OCI-LY1 (cell line): Measurements from ENCODE around the gene IFI30.

ENCODE experiments used
- H2AFZ ChIP-seq: fragments of 200-600 bp; sonication (generic), shearing (Covaris generic); 2 replicates; pipeline ENCODE4 v1.6.0; 2014; ENCODE audit warnings: antibody characterized with exemption, mild to moderate bottlenecking, low read length
- H3F3A ChIP-seq: fragments of 200-600 bp; sonication (generic), shearing (Covaris generic); 2 replicates; pipeline ENCODE4 v1.6.0; 2014; ENCODE audit warnings: mild to moderate bottlenecking, antibody characterized with exemption, low read length, moderate library complexity; ENCODE audit not compliant: insufficient read depth
- H3K27ac ChIP-seq: fragments of 200-600 bp; sonication (generic); 2 replicates; pipeline ENCODE4 v1.5.1; 2014; ENCODE audit warnings: low read length, mixed run types, mild to moderate bottlenecking, low read depth; ENCODE audit not compliant: poor library complexity, severe bottlenecking
- H3K27me3 ChIP-seq: fragments of 200-600 bp; sonication (generic); 2 replicates; pipeline ENCODE4 v1.6.0; 2014; ENCODE audit warnings: antibody characterized with exemption, mild to moderate bottlenecking, low read length, moderate library complexity; ENCODE audit not compliant: insufficient read depth
- H3K36me3 ChIP-seq: fragments of 200-600 bp; sonication (generic); 2 replicates; pipeline ENCODE4 v1.6.1; 2014; ENCODE audit warnings: mild to moderate bottlenecking, antibody characterized with exemption, low read length, moderate library complexity, mixed read lengths; ENCODE audit not compliant: insufficient read depth
- H3K4me1 ChIP-seq: fragments of 200-600 bp; sonication (generic); 2 replicates; pipeline ENCODE4 v1.5.1; 2014; ENCODE audit warnings: mild to moderate bottlenecking, low read length, moderate library complexity; ENCODE audit not compliant: insufficient read depth, severe bottlenecking
- H3K4me2 ChIP-seq: fragments of 200-600 bp; sonication (generic), shearing (Covaris generic); 2 replicates; pipeline ENCODE4 v1.6.1; 2014; ENCODE audit warnings: low read length
- H3K4me3 ChIP-seq: fragments of 200-600 bp; sonication (generic); 2 replicates; pipeline ENCODE4 v1.5.1; 2014; ENCODE audit warnings: low read length, low read depth, mild to moderate bottlenecking, mixed read lengths; ENCODE audit not compliant: poor library complexity, severe bottlenecking
- H3K79me2 ChIP-seq: fragments of 200-600 bp; shearing (Covaris generic); 2 replicates; pipeline ENCODE4 v1.6.1; 2016; ENCODE audit warnings: mixed run types, low read length, mixed read lengths; ENCODE audit not compliant: insufficient read depth
- H3K9ac ChIP-seq: fragments of 200-600 bp; sonication (generic), shearing (Covaris generic); 2 replicates; pipeline ENCODE4 v1.6.1; 2014; ENCODE audit warnings: mild to moderate bottlenecking, low read length, mixed read lengths
- H3K9me2 ChIP-seq: fragments of 200-600 bp; sonication (generic), shearing (Covaris generic); 2 replicates; pipeline ENCODE4 v1.6.1; 2014; ENCODE audit warnings: low read depth, mild to moderate bottlenecking, low read length, mixed read lengths
- H3K9me3 ChIP-seq: fragments of 200-600 bp; shearing (Covaris generic); 2 replicates; pipeline ENCODE4 v1.6.1; 2014; ENCODE audit warnings: low read length, mixed read lengths
- H4K20me1 ChIP-seq: fragments of 200-600 bp; sonication (generic), shearing (Covaris generic); 2 replicates; pipeline ENCODE4 v1.6.0; 2016; ENCODE audit warnings: mild to moderate bottlenecking, low read length; ENCODE audit not compliant: insufficient read depth
- CTCF ChIP-seq: fragments of 200-600 bp; sonication (generic), shearing (Covaris generic); IDR thresholded peaks from 2 replicates; pipeline ENCODE4 v1.5.1; 2017; ENCODE audit warnings: mild to moderate bottlenecking, antibody characterized with exemption, low read length, moderate library complexity, mixed read lengths
- EZH2 ChIP-seq: fragments of 200-600 bp; sonication (generic), shearing (Covaris generic); IDR thresholded peaks from 2 replicates; pipeline ENCODE4 v1.8.0; 2017; ENCODE audit warnings: borderline replicate concordance, mixed run types, mild to moderate bottlenecking, antibody characterized with exemption, low read length, moderate library complexity, mixed read lengths

Gene IFI30

GRCh38 chr19:18193388-18194180 lies 20.0 kb downstream of the IFI30 start:
- peak; percentile 5; the same call in 1 of the 2 replicates for TF ChIP-seq CTCF
- no peak for TF ChIP-seq EZH2
- peaks cover 38% of the 10 kb centered on the region for H3K4me1 ChIP-seq
- H3K9ac ChIP-seq: peak overlapping the region; percentile 68

GRCh38 chr19:18194181-18194530 lies 20.5 kb downstream of the IFI30 start:
- no peaks in the 10 kb centered on the region for H3K9me2 ChIP-seq
- no peak overlapping the region for H2AFZ ChIP-seq
- H4K20me1 ChIP-seq: no peaks in the 10 kb centered on the region
- H3K9ac ChIP-seq: peak overlapping the region; percentile 68
- no peaks in the 10 kb centered on the region for H3K9me3 ChIP-seq
- H3K36me3 ChIP-seq: peaks cover 33% of the 10 kb centered on the region; the same call in 1 of the 2 replicates
- H3K4me3 ChIP-seq: peak overlapping the region; percentile 69
- peaks cover 7% of the 10 kb centered on the region; the same call in 1 of the 2 replicates for H3F3A ChIP-seq
- H3K4me1 ChIP-seq: peaks cover 38% of the 10 kb centered on the region
- no peaks in the 10 kb centered on the region for H3K27me3 ChIP-seq
- peak overlapping the region; percentile 87 for H3K4me2 ChIP-seq
- H3K79me2 ChIP-seq: no peaks in the 10 kb centered on the region
- TF ChIP-seq CTCF: no peak
- no peak for TF ChIP-seq EZH2
- H3K27ac ChIP-seq: peak overlapping the region; percentile 39

More at GRCh38 chr19:18193388-18194180, 20.0 kb downstream of the IFI30 start:
- Histone ChIP-seq H3K79me2 (no peaks in the 10 kb centered on the region), H3K27me3 (no peaks in the 10 kb centered on the region), H3K36me3 (peaks cover 27% of the 10 kb centered on the region; the same call in 1 of the 2 replicates), H3K9me2 (no peaks in the 10 kb centered on the region), H4K20me1 (no peaks in the 10 kb centered on the region), H3K4me3 (peak overlapping the region; percentile 69), H3K9me3 (no peaks in the 10 kb centered on the region), H3K27ac (peak overlapping the region; percentile 39), H2AFZ (no peak overlapping the region), H3F3A (peaks cover 11% of the 10 kb centered on the region; the same call in 1 of the 2 replicates), H3K4me2 (peak overlapping the region; percentile 87)

DNA sequence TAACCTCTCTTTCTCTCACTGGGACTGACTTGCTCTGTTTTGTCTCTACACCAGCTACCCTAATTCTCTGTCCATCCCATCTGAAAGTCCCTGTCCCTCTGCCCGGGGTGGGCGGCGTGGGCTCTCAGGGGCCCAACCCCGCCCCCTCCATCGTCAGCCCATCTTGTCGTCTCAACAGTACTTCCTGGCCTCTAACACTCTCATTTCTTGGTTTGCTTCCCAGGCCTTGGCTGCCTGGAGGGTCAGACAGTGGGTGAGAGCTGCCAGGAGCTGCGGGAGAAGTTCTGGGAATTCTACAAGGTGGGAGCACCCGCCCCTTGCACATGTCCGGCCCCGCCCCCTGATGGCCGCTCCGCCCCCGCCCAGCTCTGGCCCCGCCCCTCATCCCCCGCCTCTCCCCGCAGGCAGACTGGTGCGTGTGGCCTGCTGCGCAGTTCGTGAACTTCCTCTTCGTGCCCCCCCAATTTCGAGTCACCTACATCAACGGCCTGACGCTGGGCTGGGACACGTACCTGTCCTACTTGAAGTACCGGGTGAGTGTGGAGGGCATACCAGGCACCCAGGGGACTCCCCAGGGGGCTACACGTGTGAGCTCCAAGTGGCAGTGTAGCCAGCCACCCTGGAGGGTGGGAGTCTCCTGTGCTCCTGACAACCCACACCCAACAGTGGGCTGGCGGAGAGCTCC lies 21.1 kb downstream of the IFI30 start:
- no peaks in the 10 kb centered on the region for H3K79me2 ChIP-seq
- H3K27me3 ChIP-seq: no peaks in the 10 kb centered on the region
- H3K4me3 ChIP-seq: peak overlapping the region; percentile 69
- peak overlapping the region; percentile 80 for H3K27ac ChIP-seq
- peak overlapping the region; percentile 87 for H3K4me2 ChIP-seq
- peaks cover 38% of the 10 kb centered on the region; the same call in 1 of the 2 replicates for H3K36me3 ChIP-seq
- no peak overlapping the region for H2AFZ ChIP-seq
- H3K9me2 ChIP-seq: no peaks in the 10 kb centered on the region
- H3F3A ChIP-seq: peaks cover 7% of the 10 kb centered on the region; the same call in 1 of the 2 replicates
- no peaks in the 10 kb centered on the region for H3K9me3 ChIP-seq
- peak overlapping the region; percentile 68; the same call in 1 of the 2 replicates for H3K9ac ChIP-seq
- H4K20me1 ChIP-seq: no peaks in the 10 kb centered on the region
- H3K4me1 ChIP-seq: peaks cover 38% of the 10 kb centered on the region
- TF ChIP-seq EZH2: no peak
- TF ChIP-seq CTCF: no peak
